H9 (cell line): Measurements from ENCODE around the gene NXPH1. TPM values are rescaled to one million over a fixed set of nuclear protein-coding genes. Genes with fewer than 3 reads are reported as not detected.

Experiments used
- DNase-seq: peaks from one replicate; pipeline ENCODE4 v3.0.0-alpha.2; 2017
- H2AFZ ChIP-seq: one replicate; pipeline ENCODE4 v1.6.1; 2013; ENCODE audit warnings: mild to moderate bottlenecking, low read length, control low read depth, moderate library complexity
- H2AK5ac ChIP-seq: 2 replicates; pipeline ENCODE4 v1.6.1; 2013; ENCODE audit warnings: low read length, control low read depth, mixed read lengths; ENCODE audit not compliant: insufficient read length
- H2BK120ac ChIP-seq: one replicate; pipeline ENCODE4 v1.6.1; 2013; ENCODE audit warnings: low read depth, mild to moderate bottlenecking, low read length, control low read depth, inconsistent platforms; ENCODE audit not compliant: poor library complexity, severe bottlenecking
- H2BK12ac ChIP-seq: 2 replicates; pipeline ENCODE4 v1.6.1; 2013; ENCODE audit warnings: low read length, control low read depth, mixed read lengths, low read depth; ENCODE audit not compliant: insufficient read length
- H2BK15ac ChIP-seq: 2 replicates; pipeline ENCODE4 v1.6.1; 2013; ENCODE audit warnings: low read depth, low read length, control low read depth
- H2BK20ac ChIP-seq: one replicate; pipeline ENCODE4 v1.6.1; 2013; ENCODE audit warnings: low read depth, mild to moderate bottlenecking, low read length, control low read depth, inconsistent platforms; ENCODE audit not compliant: poor library complexity, severe bottlenecking
- H2BK5ac ChIP-seq: 2 replicates; pipeline ENCODE4 v1.6.1; 2013; ENCODE audit warnings: low read length, control low read depth, mixed read lengths; ENCODE audit not compliant: insufficient read length
- H3K14ac ChIP-seq: 2 replicates; pipeline ENCODE4 v1.6.1; 2013; ENCODE audit warnings: low read length, control low read depth; ENCODE audit not compliant: insufficient read depth
- H3K18ac ChIP-seq: 2 replicates; pipeline ENCODE4 v1.6.1; 2013; ENCODE audit warnings: low read depth, mild to moderate bottlenecking, mixed read lengths, low read length, control low read depth; ENCODE audit not compliant: insufficient read length
- H3K23ac ChIP-seq: 2 replicates; pipeline ENCODE4 v1.6.1; 2013; ENCODE audit warnings: low read length, control low read depth, mixed read lengths, low read depth; ENCODE audit not compliant: insufficient read length
- H3K23me2 ChIP-seq: 2 replicates; pipeline ENCODE4 v1.6.1; 2013; ENCODE audit warnings: low read depth, mild to moderate bottlenecking, mixed read lengths, low read length, control low read depth; ENCODE audit not compliant: insufficient read length, poor library complexity, severe bottlenecking
- H3K27ac ChIP-seq: 2 replicates; pipeline ENCODE4 v1.5.1; 2013; ENCODE audit warnings: low read length, control low read depth, mixed read lengths, low read depth; ENCODE audit not compliant: insufficient read length
- H3K27me3 ChIP-seq: 2 replicates; pipeline ENCODE4 v1.6.1; 2013; ENCODE audit warnings: low read length, control low read depth, inconsistent platforms; ENCODE audit not compliant: insufficient read depth
- H3K4ac ChIP-seq: 2 replicates; pipeline ENCODE4 v1.6.1; 2013; ENCODE audit warnings: low read depth, mild to moderate bottlenecking, control low read depth, inconsistent platforms, low read length, moderate library complexity
- H3K4me1 ChIP-seq: 2 replicates; pipeline ENCODE4 v1.6.1; 2013; ENCODE audit warnings: low read length, control low read depth, inconsistent platforms; ENCODE audit not compliant: insufficient read depth
- H3K4me2 ChIP-seq: 2 replicates; pipeline ENCODE4 v1.6.1; 2013; ENCODE audit warnings: low read length, control low read depth, mixed read lengths; ENCODE audit not compliant: insufficient read length, insufficient read depth
- H3K56ac ChIP-seq: 2 replicates; pipeline ENCODE4 v1.6.1; 2013; ENCODE audit warnings: low read depth, mild to moderate bottlenecking, mixed read lengths, low read length, control low read depth; ENCODE audit not compliant: insufficient read length
- H3K79me1 ChIP-seq: 2 replicates; pipeline ENCODE4 v1.6.1; 2013; ENCODE audit warnings: low read depth, mild to moderate bottlenecking, moderate library complexity, low read length, control low read depth, inconsistent platforms; ENCODE audit not compliant: insufficient read depth, poor library complexity, severe bottlenecking
- H3K79me2 ChIP-seq: 2 replicates; pipeline ENCODE4 v1.6.1; 2013; ENCODE audit warnings: low read length, control low read depth, inconsistent platforms; ENCODE audit not compliant: insufficient read depth
- H3K9ac ChIP-seq: 2 replicates; pipeline ENCODE4 v1.6.1; 2013; ENCODE audit warnings: low read length, control low read depth, mixed read lengths; ENCODE audit not compliant: insufficient read length; ENCODE audit errors: extremely low read depth
- H3K9me3 ChIP-seq: one replicate; pipeline ENCODE4 v1.6.1; 2013; ENCODE audit warnings: low read depth, low read length, inconsistent platforms; ENCODE audit not compliant: control insufficient read depth
- H3T11ph ChIP-seq: one replicate; pipeline ENCODE4 v1.6.1; 2013; ENCODE audit warnings: mild to moderate bottlenecking, low read length, control low read depth, inconsistent platforms
- H4K20me1 ChIP-seq: one replicate; pipeline ENCODE4 v1.6.1; 2013; ENCODE audit not compliant: control insufficient read depth, insufficient read length, insufficient read depth
- H4K5ac ChIP-seq: 2 replicates; pipeline ENCODE4 v1.6.1; 2013; ENCODE audit warnings: low read depth, mild to moderate bottlenecking, mixed read lengths, low read length, control low read depth; ENCODE audit not compliant: insufficient read length
- H4K8ac ChIP-seq: replicated peaks from 2 replicates; pipeline ENCODE4 v1.6.1; 2013; ENCODE audit warnings: low read length, control low read depth, mixed read lengths, low read depth; ENCODE audit not compliant: insufficient read length
- H4K91ac ChIP-seq: 2 replicates; pipeline ENCODE4 v1.6.1; 2013; ENCODE audit warnings: low read depth, mild to moderate bottlenecking, moderate library complexity, mixed read lengths, low read length, control low read depth; ENCODE audit not compliant: insufficient read length
- H3K27ac Mint-ChIP-seq, 3 experiments: 2 replicates in 2 of 3; 3 replicates in 1 of 3; pipeline ENCODE4 v1.8.0; 2020 to 2021; ENCODE audit warnings: mixed read lengths in 3 of 3, mild to moderate bottlenecking in 1 of 3, moderate library complexity in 1 of 3
- H3K27me3 Mint-ChIP-seq: 2 replicates; pipeline ENCODE4 v1.8.0; 2021; ENCODE audit warnings: low read depth, mild to moderate bottlenecking, moderate library complexity, mixed read lengths
- H3K36me3 Mint-ChIP-seq, 3 experiments: 2 replicates in 2 of 3; 3 replicates in 1 of 3; pipeline ENCODE4 v1.8.0; 2020 to 2021; ENCODE audit warnings: low read depth in 3 of 3, mixed read lengths in 3 of 3; ENCODE audit not compliant: insufficient read depth in 1 of 3
- H3K4me1 Mint-ChIP-seq, 2 experiments: 2 replicates each; pipeline ENCODE4 v1.8.0; 2020; ENCODE audit warnings: mixed read lengths in 2 of 2
- H3K4me3 Mint-ChIP-seq, 2 experiments: 2 replicates in 1 of 2; 3 replicates in 1 of 2; pipeline ENCODE4 v1.8.0; 2020 to 2021; ENCODE audit warnings: mild to moderate bottlenecking in 2 of 2, mixed read lengths in 2 of 2, moderate library complexity in 1 of 2
- H3K9me3 Mint-ChIP-seq, 2 experiments: 2 replicates in 1 of 2; 3 replicates in 1 of 2; pipeline ENCODE4 v1.8.0; 2020; ENCODE audit warnings: mild to moderate bottlenecking in 2 of 2, mixed read lengths in 2 of 2, moderate library complexity in 1 of 2
- CTCF ChIP-seq: fragments of 200-600 bp; sonication (generic); conservative IDR thresholded peaks from 3 replicates; pipeline ENCODE4 v1.8.0; 2021; ENCODE audit warnings: antibody characterized with exemption, mild to moderate bottlenecking
- WGBS: extraction: QIAGEN DNeasy Blood & Tissue Kit; methylation state at CpG from one replicate; pipeline ENCODE4 v1.1.7; 2013; ENCODE audit warnings: missing lambda C conversion rate, low lambda C conversion rate, mixed read lengths; ENCODE audit not compliant: insufficient read length; ENCODE audit errors: extremely low coverage; 5-methylcytosine and 5-hydroxymethylcytosine counted together
- total RNA-seq: library from RNA; stranded (reverse); gene quantifications from 2 replicates; pipeline ENCODE4 v1.2.1, GENCODE V29; 2021

The NXPH1 gene
- total RNA-seq, 1 experiment from 2014 or later, result 0.15 TPM

DNA sequence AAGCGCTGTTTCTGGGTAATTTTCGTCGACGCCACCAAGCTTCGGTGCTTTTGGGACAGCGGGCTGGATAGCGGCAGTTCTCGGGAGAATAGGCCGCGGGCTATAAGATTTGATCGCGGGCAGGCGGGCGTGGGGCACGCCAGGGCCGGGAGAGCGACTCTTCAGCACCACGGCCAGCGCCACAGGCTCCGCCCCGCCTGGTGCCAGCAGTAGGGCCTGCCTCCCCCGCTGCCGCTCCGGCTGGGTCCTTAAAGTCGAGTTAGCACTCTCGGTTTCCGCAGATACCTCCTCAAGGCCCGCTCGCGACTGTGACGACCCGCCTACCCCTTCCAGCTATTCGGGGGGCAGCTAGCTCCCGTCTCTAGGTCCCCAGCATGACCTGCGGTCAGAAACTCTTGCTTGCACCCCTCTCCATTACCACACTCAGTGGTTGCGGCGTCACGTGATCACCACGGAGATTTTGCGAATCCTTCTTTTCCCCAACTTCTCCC, 9.4 kb downstream of the NXPH1 start:
- Histone ChIP-seq H3K79me1 (no peaks in the 10 kb centered on the region), H3K23me2 (peaks cover 35% of the 10 kb centered on the region), H3K14ac (no peak overlapping the region), H4K91ac (no peak overlapping the region), H3K56ac (no peak overlapping the region), H3K18ac (no peak overlapping the region), H2BK120ac (no peak overlapping the region), H3K4me2 (peak overlapping the region; percentile 59), H2BK15ac (no peak overlapping the region), H2AFZ (no peak overlapping the region), H2BK12ac (no peak overlapping the region), H3K27ac (no peak overlapping the region), H3K79me2 (no peaks in the 10 kb centered on the region), H4K20me1 (no peaks in the 10 kb centered on the region), H3K27me3 (peaks cover 38% of the 10 kb centered on the region; the same call in 1 of the 2 replicates), H3K4ac (no peak overlapping the region), H3K9me3 (no peaks in the 10 kb centered on the region), H2BK20ac (no peak overlapping the region), H2AK5ac (no peak overlapping the region), H3K9ac (no peak overlapping the region), H4K5ac (no peak overlapping the region), H3T11ph (no peak overlapping the region), H2BK5ac (no peak overlapping the region), H3K4me1 (no peaks in the 10 kb centered on the region), H3K23ac (no peak overlapping the region), H4K8ac (no peak overlapping the region)
- no peak overlapping the region for H3K27ac Mint-ChIP-seq
- peaks cover 36 to 37% of the 10 kb centered on the region in 2 experiments for H3K4me1 Mint-ChIP-seq
- no peak for TF ChIP-seq CTCF
- peak overlapping the region; percentile 71 to 90 for H3K4me3 Mint-ChIP-seq
- H3K27me3 Mint-ChIP-seq, result peaks cover 90% of the 10 kb centered on the region
- DNase-seq, result peak; percentile 90
- peaks cover 0 to 3% of the 10 kb centered on the region in 2 experiments; a peak in 1 of 5 replicates for H3K9me3 Mint-ChIP-seq
- H3K36me3 Mint-ChIP-seq, result no peaks in the 10 kb centered on the region
- WGBS, result no CpG with 5 or more reads among the region's 40 CpGs
